Measurements from ENCODE around the gene TFPT.

DNA sequence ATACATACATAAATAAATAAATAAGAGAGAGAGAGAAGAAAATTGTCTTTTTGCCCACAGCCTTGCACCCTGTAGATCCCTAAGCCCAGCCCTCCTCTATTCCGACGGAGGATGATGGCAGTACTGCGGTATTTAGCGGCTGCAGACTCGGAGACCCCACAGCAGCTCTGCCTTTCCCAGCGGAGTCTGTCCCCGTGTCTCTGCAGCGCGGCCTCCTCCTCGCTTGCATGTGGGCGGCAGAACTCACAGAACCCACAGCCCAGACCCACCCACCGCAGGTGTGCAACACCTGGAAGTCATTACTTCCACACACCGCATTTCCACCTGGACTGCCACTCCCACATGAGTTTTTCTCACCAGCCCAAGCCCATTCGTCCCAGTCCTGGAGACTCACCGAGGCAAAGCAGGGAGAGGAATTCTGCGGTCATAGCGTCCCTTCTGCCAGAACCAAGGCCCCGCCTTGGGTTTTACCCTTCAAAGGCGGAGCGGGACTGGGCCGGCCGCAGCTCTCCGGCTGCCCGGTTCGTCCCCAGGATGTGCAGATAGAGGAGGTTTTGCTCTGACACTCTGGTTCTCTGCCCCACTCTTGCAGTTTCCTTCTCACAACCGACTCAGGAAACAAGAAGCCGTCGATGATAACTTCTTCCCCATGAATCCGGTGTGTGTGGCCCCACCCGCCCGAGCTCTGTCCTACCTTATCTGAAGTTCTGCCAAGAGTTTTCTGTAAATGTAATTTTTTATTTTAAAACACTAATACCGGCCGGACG, 51.9 kb downstream of the TFPT start, which contains the start of gene VSTM1:
- TF ChIP-seq, protein P1, sequence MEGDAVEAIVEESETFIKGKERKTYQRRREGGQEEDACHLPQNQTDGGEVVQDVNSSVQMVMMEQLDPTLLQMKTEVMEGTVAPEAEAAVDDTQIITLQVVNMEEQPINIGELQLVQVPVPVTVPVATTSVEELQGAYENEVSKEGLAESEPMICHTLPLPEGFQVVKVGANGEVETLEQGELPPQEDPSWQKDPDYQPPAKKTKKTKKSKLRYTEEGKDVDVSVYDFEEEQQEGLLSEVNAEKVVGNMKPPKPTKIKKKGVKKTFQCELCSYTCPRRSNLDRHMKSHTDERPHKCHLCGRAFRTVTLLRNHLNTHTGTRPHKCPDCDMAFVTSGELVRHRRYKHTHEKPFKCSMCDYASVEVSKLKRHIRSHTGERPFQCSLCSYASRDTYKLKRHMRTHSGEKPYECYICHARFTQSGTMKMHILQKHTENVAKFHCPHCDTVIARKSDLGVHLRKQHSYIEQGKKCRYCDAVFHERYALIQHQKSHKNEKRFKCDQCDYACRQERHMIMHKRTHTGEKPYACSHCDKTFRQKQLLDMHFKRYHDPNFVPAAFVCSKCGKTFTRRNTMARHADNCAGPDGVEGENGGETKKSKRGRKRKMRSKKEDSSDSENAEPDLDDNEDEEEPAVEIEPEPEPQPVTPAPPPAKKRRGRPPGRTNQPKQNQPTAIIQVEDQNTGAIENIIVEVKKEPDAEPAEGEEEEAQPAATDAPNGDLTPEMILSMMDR (IDR thresholded peaks at IDR 0.05; ENCODE audit: low read length) = no peak
- TF ChIP-seq EZH2 (optimal IDR thresholded peaks at IDR 0.05; ENCODE audit: low read depth, low read length) = no peak
